ENCODE measurements around the gene SDHAF2. TPM values are rescaled to one million over a fixed set of nuclear protein-coding genes. Genes with fewer than 3 reads are reported as not detected.

SDHAF2 gene
- polyA plus RNA-seq, 3 donors = 45.5 to 70.2 (median 64.8) TPM

DNA sequence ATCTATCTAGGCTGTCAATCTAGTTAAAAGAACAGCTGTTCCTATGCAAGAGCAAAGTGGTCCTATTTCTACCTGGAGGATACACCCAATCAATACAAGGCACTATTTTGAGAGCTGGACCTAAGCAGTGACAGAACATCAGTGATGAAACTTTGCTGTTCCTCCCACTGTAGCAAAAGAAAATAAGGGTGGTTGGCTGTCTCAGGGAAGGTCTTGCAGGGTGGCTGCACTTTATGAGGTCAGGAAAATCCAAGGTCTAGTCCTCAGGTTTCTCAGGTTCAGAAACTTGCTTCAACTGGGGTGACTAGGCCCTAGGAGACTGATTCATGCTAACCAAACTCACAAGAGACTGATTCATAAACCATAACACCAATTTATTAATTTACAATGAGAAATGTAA, 11.8 kb upstream of the SDHAF2 start:
- no peak overlapping the region for H3K4me3 ChIP-seq (replicated peaks in 1 of 3; ENCODE audit: low read depth in 2 of 3, low read length in 3 of 3)
- H3K9me3 ChIP-seq (replicated peaks in 1 of 2; ENCODE audit: control insufficient read depth in 1 of 2, insufficient read depth in 1 of 2, low read length in 2 of 2) = no peaks in the 10 kb centered on the region
- no peak overlapping the region for H3K4me2 ChIP-seq (replicated peaks; ENCODE audit: extremely low read depth, low read length, poor library complexity, severe bottlenecking)
- Mint-ChIP-seq H3K4me3 (peak overlapping the region in 1 of 2 donors; percentile 75), H3K36me3 (peaks cover 89 to 93% of the 10 kb centered on the region in 2 donors), H3K9me3 (no peaks in the 10 kb centered on the region), H3K27me3 (ENCODE audit: low read depth in 3 of 3) (peaks cover 0 to 1% (median 0%) of the 10 kb centered on the region in 3 donors), H3K4me1 (peaks cover 23% of the 10 kb centered on the region), H3K27ac (peak overlapping the region; percentile 94 to 99 (median 97))
- H3K4me1 ChIP-seq (ENCODE audit: control insufficient read depth in 1 of 2, insufficient read depth in 2 of 2, low read length in 2 of 2) = peaks cover 20 to 21% of the 10 kb centered on the region in 2 donors
- DNase-seq = peak; percentile 55 to 87 (median 56)
- H3K9ac ChIP-seq (ENCODE audit: insufficient read depth, low read length, poor library complexity, severe bottlenecking) = peak overlapping the region; percentile 44
- H3K79me2 ChIP-seq (ENCODE audit: insufficient read depth, low read length) = peaks cover 51% of the 10 kb centered on the region
- intact Hi-C loops (cut with micrococcal nuclease) = no loop called here
- H4K20me1 ChIP-seq (ENCODE audit: insufficient read depth, low read length) = peaks cover 55% of the 10 kb centered on the region
- no peak overlapping the region for H2AFZ ChIP-seq (ENCODE audit: insufficient read depth, low read depth, low read length, poor library complexity, severe bottlenecking)
- TF ChIP-seq CTCF (IDR thresholded peaks at IDR 0.05) = no peak
- peaks cover 78 to 90% of the 10 kb centered on the region in 2 donors for H3K36me3 ChIP-seq (replicated peaks in 1 of 2; ENCODE audit: control insufficient read depth in 1 of 2, insufficient read depth in 2 of 2, low read length in 2 of 2)
- peak overlapping the region; percentile 55 to 93 for H3K27ac ChIP-seq (ENCODE audit: low read depth in 1 of 2, low read length in 2 of 2)
- no peaks in the 10 kb centered on the region for H3K27me3 ChIP-seq (ENCODE audit: control insufficient read depth in 2 of 2, insufficient read depth in 2 of 2, low read length in 2 of 2)

DNA sequence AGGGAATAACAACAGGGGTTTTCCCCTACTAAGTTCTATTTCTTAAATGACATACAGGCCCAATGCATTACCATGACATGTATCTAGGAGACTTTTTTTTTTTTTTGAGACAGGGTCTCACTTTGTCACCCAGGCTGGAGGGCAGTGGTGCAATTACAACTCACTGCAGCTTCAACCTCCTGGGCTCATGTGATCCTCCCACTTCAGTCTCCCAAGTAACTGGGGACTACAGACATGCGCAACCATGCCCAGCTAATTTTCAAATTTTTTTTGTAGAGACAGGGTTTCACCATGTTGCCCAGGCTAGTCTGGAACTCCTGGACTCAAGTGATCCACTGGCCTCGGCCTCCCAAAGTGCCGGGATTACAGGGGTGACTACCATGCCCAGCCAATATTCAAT, 7.7 kb upstream of the SDHAF2 start:
- Mint-ChIP-seq H3K27me3 (ENCODE audit: low read depth in 3 of 3) (peaks cover 0 to 1% (median 0%) of the 10 kb centered on the region in 3 donors), H3K36me3 (peaks cover 86 to 91% of the 10 kb centered on the region in 2 donors), H3K9me3 (no peaks in the 10 kb centered on the region), H3K4me3 (no peak overlapping the region), H3K4me1 (peaks cover 19% of the 10 kb centered on the region), H3K27ac (peak overlapping the region in 5 of 7 donors; percentile 25 to 68 (median 57))
- Histone ChIP-seq H3K79me2 (ENCODE audit: insufficient read depth, low read length) (peaks cover 83% of the 10 kb centered on the region), H3K4me1 (ENCODE audit: control insufficient read depth in 1 of 2, insufficient read depth in 2 of 2, low read length in 2 of 2) (peaks cover 14 to 15% of the 10 kb centered on the region in 2 donors), H3K36me3 (replicated peaks in 1 of 2; ENCODE audit: control insufficient read depth in 1 of 2, insufficient read depth in 2 of 2, low read length in 2 of 2) (peaks cover 68 to 90% of the 10 kb centered on the region in 2 donors), H3K9me3 (replicated peaks in 1 of 2; ENCODE audit: control insufficient read depth in 1 of 2, insufficient read depth in 1 of 2, low read length in 2 of 2) (no peaks in the 10 kb centered on the region), H3K4me2 (replicated peaks; ENCODE audit: extremely low read depth, low read length, poor library complexity, severe bottlenecking) (no peak overlapping the region), H4K20me1 (ENCODE audit: insufficient read depth, low read length) (peaks cover 44% of the 10 kb centered on the region), H3K27me3 (ENCODE audit: control insufficient read depth in 2 of 2, insufficient read depth in 2 of 2, low read length in 2 of 2) (no peaks in the 10 kb centered on the region), H3K4me3 (replicated peaks in 1 of 3; ENCODE audit: low read depth in 2 of 3, low read length in 3 of 3) (no peak overlapping the region), H3K9ac (ENCODE audit: insufficient read depth, low read length, poor library complexity, severe bottlenecking) (no peak overlapping the region), H3K27ac (ENCODE audit: low read depth in 1 of 2, low read length in 2 of 2) (peak overlapping the region in 1 of 2 donors; percentile 2), H2AFZ (ENCODE audit: insufficient read depth, low read depth, low read length, poor library complexity, severe bottlenecking) (no peak overlapping the region)
- no peak for TF ChIP-seq CTCF (IDR thresholded peaks at IDR 0.05)
- intact Hi-C loops (cut with micrococcal nuclease) = loop anchor here in 1 of 2 donors (10.0 kb wide), 1 partner anchor 257 kb away; the partner anchor contains the start of gene VPS37C
- DNase-seq = no peak
- WGBS (ENCODE audit: insufficient coverage) = 100% methylated on average over 3 of the region's 3 CpGs
